GM19468 (cell line): ENCODE data around the gene ACRBP.

Experiments used
- ATAC-seq: cut with Tn5 transposase; IDR thresholded peaks from one replicate; pipeline ENCODE4 v1.9.1; 2021; ENCODE audit warnings: mild to moderate bottlenecking, moderate library complexity, moderate number of reproducible peaks; ENCODE audit not compliant: unreplicated experiment; ENCODE audit errors: extremely low read depth

Gene ACRBP

GRCh38 chr12:6647083-6647604, at the start of gene ACRBP:
Gene ACRBP (minus strand): TSS chr12:6647432. CDS start chr12:6647366, 66 bp downstream.
- ATAC-seq = no peak

DNA sequence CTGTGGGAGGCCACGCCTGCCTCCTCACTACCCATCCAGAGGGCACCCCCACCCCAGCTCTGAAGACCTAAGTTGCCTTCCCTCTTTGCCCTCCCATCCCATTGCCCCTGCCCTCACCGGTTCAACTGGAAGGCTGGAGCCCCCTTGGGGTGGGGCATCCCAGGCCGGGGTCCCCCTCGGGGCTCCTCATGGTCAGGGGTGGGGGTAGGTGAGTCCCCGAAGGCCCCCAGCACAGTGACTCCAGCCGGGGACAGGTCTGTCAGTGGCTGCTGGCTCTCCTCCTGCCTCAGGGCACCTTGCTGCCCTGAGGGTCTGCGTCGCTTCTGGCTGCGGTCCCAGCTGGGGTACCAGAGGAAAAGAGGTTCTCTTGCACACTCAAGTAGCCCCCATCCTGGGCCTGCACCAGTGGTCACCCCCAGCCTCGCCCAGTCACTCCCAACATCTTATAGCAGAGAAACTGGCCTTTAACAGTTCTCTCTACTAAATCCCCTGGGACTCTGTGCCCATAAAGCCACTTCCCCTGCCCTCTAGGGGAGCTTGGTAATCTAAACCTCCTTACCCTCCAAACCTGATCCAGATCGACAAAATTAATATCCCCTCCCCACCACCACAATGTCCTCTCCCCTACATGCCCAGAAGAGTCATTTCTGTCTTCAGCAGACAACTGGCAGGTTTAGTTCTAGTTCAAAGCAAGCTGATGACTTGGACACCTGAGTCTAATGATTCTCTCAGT, 48.2 kb upstream of the ACRBP start:
- no peak for ATAC-seq

DNA sequence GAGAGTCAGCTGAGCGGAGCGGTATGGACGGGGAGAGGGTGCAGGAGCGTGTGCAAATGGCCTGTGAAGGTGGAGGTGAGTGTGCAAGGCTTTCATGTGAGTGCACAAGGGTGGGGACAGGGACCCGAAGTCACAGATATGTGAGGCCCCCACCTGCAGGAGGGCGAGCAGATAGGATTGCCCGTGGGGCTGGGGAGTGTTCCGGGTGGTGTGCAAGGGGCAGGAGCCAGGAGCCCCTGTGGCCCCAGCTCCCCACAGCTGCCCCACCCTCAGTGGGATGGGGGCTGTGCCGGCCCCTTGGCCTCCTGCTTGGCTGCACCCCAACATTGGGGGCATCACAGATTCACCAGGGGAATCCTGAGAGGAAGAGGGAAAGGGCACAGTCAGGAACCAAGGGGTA, 47.5 kb upstream of the ACRBP start:
- ATAC-seq = no peak

GRCh38 chr12:6693832-6694355, 46.7 kb upstream of the ACRBP start:
- ATAC-seq = no peak

DNA sequence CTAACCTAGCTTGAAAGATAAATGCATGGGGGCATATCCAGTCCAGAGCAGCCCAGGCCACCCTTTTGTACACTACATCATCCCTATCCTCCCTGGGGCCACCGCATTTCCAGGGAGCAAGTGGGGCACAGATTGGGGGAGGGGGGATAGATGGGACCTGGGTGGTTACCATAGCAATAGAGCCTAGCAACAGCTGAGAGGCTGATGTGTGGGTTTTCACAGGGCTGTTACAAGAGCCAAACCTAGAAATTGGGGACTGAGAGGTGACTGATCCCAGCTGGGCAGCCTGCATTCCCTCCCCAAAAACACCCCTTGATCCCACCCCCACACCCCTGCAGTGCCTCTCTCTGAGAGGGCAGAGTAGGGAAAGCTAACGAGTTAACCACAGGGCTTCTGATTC, 45.7 kb upstream of the ACRBP start:
- ATAC-seq = no peak

GRCh38 chr12:6691473-6691872, 44.2 kb upstream of the ACRBP start:
- ATAC-seq = no peak

GRCh38 chr12:6688999-6689882, 42.0 kb upstream of the ACRBP start, which contains the start of gene ZNF384:
Gene ZNF384 (minus strand): TSS chr12:6689375. CDS start chr12:6679520, 9,855 bp downstream.
- ATAC-seq = peak; percentile 79

DNA sequence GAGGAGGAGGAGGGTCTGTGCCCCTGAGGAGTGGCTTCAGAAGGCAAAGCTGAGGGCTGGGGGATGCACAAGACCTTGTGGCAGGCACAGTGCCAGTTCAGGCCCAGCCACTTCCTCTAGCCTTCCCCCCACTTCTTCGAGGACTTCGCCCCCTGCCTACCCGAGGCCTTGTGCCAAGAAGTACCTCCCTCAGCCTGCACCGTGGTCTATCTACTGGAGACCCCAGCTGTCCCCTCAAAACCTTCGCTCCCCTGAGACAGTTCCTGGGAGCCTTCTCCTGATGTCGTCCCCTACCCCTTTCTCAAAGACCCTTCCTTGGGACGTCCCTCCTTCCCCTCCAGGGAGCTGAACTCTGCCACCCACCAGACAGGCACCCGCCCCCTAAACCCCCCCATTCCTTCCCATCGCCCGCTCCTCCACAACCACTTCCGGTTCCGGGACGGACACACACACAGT, 41.3 kb upstream of the ACRBP start:
- no peak for ATAC-seq

DNA sequence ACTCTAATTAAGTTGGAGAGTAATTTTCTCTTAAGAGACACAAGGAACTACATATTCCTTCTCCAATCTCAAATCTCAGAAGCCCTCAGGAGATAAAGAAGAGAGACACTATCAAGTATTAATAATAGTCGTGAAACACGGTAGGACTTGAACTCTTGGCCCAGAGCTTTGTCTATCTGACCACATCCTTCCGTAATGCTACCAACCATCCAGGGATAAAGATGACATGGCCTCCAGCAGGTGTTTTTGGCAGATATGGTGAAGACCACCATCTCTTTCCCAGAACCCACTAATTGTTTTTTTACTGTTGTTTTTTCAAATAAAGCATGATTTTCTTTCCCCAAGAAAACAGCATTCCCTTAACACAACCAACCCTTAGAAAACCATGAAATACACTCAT, 38.6 kb upstream of the ACRBP start:
- ATAC-seq = no peak

GRCh38 chr12:6684609-6685008, 37.4 kb upstream of the ACRBP start:
- no peak for ATAC-seq

GRCh38 chr12:6676962-6677361, 29.7 kb upstream of the ACRBP start:
- no peak for ATAC-seq

DNA sequence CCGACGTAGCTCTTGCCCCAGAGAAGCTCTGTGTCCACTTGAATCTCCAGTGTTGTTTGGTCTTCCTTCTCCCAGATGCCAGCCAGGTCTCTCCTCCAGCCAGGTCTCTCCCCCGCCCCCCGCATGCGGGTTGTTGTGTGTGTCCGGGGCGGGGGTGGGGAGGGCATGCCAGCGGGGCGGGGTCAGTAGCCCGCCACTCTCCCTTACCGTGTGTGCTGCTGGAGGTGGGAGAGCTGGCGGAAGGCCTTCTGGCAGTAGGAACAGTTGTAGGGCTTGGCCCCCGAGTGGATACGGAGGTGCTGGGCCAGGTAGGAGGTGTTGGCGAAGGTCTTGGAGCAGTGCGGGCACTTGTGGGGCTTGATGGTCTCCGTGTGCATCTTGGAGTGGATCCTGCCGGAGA, 24.9 kb upstream of the ACRBP start:
- ATAC-seq = no peak

- no peak for ATAC-seq
Observed at GRCh38 chr12:6667559-6668210, 20.5 kb upstream of the ACRBP start.

GRCh38 chr12:6666211-6666610, 19.0 kb upstream of the ACRBP start:
- ATAC-seq = no peak

DNA sequence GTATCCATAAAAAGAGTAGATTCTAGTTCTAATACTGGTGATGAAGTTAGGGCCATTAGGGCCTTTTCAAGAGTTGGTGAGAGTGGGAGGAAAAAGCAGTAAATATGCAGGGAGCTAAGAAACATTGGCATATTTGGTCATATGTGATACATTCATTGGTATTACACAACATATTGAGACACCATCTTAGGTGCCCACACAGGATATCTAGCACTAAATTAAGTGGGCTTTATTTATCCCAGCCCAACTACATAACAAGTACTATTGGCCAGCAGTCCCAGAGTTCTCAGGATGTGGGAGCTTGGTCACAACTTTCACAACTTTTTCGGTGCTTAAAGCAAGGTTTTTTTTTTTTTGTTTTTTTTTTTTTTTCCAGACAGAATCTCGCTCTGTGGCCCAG, 17.7 kb upstream of the ACRBP start:
- no peak for ATAC-seq

DNA sequence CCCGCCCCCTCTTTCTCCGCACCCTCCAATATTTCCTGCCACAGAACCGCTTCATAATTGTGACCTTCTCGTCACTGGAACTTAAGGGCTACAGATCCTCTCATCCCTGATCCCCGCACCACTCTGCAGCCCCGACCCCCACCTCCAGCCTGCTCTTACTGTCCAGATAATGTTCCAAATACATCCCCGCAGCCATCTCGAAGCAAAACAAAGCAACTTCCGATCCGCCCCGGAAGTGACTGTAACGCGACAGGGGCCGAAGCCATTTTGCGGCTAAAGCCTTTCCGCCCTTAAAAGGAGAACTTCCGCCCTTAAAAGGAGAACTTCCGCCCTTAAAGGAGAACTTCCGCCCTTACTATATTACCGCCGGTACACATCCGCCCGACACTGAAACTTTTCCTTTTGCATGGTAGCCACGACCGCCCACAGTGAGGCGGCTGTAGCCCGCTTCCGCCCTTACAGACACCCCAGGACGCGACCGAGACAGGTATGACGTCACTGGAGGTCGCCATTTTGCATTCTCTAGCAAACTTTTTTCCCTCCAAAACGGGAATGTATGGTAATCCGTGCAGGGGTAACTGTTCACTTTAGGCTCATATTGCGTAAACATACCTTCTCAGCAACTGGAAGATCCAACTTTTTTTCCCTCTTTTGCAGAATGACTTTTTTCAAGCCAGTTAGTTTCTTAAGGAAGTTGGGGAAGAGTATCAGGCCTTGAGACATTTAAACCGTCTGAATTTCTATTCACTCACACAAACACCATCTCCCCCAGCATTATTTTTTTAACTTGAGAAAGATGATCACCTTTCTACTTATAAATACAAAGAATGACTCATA, 15.9 kb upstream of the ACRBP start, which contains the start of gene ING4:
Gene ING4, minus strand, starts transcription at position 214 of the 837 bp plus-strand sequence. Its CDS starts 18 bp downstream, at position 196.
- peak; percentile 97 for ATAC-seq

GRCh38 chr12:6662602-6662905, 15.3 kb upstream of the ACRBP start:
- no peak for ATAC-seq

GRCh38 chr12:6653987-6654386, 6.8 kb upstream of the ACRBP start:
- no peak for ATAC-seq

- ATAC-seq = no peak
Observed at GRCh38 chr12:6653342-6653741, 6.1 kb upstream of the ACRBP start.
